GM19452 (cell line): ENCODE results near the gene FAM3D.
"Not testable (repeated sequence)": the region's sequence is repeated elsewhere in the genome, so short reads cannot be mapped to it uniquely, and the experiment has no call there.

Experiments
- ATAC-seq: cut with Tn5 transposase; IDR thresholded peaks from one replicate; pipeline ENCODE4 v1.9.1; 2021; ENCODE audit not compliant: unreplicated experiment

Gene FAM3D

DNA sequence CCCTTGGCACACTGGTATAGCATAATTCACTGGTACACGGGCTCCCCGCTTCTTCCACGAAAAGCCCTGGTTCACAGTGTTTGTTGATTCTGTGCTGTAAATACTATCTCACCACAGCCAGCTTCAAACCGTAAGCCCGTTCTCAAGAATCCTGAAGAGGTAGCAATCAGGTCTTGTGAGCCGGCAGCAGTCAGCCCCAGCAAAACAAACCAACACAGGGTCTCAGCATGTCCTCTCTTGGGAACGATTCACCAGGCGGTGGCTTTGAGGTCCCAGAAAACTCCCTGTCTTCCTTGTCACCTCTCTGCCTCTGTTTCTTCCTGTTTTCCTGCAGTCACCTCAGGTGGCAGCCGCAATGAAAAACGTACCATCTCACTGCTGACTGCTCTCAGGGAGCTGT lies 19.1 kb upstream of the FAM3D start:
- ATAC-seq, result no peak

DNA sequence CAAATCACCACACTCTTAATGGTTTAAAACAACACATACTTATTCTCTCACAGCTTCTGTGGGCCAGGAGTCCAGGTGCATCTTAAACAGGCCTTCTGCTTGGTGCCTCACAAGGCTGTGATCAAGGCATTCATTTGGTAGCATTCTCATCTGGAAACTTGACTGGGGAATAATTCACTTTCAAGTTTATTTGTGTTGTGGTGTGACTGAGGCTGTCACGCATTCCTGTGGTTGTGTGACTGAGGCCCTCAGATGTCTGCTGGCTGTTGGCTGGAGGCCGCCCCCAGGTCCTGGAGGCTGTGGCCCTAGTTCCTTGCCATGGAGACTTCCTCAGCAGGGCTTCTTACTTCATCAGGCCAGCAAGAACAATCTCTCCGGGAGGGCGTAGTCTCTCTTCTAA lies 16.9 kb upstream of the FAM3D start:
- ATAC-seq, result no peak

DNA sequence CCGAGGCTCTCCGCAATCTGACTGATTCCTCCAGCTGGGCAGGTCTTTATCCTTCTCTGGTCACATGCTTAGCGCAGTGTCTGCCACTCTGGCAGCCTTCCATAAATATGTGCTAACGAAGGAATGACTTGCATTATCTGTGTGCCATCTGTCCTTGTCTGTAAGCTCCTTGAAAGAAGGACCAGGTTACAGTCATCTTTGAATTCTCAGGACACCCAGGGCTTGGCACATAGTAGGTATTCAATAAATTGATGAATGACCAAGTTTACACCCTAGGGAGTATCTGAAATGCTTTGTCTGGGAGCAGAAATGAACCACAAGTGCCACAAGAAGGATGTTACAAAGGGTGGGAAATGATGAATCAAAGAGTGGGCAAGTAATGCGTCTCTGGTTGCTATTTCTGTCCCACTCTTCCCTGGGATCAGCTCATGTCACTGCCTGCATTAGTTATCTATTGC lies 16.5 kb upstream of the FAM3D start:
- ATAC-seq, result no peak

DNA sequence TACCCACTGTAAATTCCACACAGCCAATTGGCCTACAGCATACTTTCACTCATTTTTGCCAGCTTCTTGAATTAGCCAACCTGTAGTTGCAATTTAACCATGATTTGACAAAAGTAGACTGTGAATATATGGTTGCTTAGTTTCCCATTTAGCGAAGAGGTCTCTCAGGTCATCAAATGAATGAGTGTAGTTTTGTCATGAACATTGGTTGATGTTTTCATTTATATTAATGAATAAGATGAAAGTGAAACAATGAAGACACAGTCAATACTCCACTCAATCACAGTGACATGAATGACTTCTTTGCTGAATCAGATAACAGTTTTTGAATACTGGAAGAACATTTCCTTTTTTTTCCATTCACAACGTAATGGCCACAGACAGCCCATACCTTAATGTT lies 15.3 kb upstream of the FAM3D start:
- ATAC-seq, result no peak

DNA sequence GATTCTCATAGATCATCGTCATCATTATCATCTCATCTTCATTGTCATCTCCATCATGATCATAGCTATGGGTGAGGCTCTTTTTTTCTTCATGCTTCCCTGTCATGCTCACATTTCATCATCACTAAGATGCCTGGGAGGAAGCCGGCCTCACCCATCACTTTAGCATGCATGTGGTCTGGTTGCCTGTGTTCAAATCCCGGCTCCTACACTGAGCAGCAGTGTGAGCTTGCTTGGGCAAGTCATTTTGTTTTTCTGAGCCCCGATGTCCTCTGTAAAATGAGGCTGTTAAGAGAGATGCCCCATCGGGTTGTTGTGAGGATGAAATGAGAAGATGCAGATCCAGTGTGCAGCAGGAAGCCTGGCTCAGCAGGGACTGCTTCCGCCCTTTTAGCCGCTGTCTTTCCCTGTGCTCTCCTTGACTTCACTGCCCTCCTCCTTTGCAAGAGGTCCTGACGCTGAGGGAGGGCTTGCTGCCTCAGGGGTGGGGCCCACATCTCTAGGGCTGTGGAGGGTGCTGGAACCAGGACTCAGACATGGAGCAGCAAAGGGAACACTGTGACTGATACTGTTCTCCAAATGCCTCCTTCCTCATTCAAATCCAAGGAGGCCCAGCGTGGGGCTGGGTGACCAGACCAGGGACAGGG lies 14.4 kb upstream of the FAM3D start:
- no peak for ATAC-seq

DNA sequence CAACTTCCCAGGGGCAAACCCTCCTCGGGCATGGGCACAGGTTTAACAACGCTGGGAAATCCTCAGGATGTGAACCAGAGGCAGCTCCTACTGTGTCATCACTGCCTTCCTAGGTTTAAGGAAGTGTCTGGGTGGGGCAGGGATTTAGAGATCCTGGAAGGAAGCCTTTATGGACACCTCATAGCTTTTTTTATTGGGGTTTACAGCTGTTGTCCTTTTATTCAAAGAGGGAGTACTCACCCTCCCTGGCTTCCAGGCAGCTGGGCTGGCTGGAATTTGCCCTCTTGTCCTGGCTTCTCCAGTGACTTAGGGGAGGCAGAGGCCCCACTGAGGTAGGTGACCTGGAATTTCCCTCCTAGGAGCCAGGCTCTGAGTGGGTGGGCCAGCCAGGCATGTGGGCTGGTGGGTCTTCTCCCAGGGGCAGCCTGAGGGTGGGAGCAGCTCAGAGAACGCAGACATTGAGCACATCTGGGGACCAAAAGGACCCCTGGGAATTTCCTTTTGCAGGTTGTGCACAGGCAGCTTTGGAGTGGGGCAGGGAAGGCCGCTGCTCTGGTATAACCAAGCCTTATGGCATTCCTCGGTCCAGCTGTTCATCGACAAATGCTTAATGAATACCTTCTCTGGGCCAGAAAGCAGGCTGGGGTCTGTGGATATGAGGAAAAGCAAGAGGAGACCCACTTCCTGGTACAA lies 13.5 kb upstream of the FAM3D start:
- no peak for ATAC-seq

DNA sequence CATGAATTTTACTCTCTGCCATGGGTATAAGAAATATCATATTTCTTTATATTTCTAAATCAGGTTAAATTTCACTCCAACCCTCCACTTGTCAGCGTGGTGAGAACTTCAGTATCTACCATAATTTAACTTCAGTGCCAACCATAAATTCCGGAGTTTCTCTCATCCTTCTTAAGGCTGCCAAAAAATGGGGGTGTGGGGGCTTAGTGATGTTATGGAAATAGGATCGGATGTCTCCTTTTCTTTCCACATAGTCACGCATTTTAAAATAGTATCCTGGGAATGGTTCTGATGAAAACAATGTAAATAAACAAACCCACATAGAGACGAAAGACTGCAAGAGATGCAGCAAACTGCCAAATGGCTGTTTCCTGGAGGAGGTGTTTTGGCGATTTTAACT lies 12.9 kb upstream of the FAM3D start:
- no peak for ATAC-seq

DNA sequence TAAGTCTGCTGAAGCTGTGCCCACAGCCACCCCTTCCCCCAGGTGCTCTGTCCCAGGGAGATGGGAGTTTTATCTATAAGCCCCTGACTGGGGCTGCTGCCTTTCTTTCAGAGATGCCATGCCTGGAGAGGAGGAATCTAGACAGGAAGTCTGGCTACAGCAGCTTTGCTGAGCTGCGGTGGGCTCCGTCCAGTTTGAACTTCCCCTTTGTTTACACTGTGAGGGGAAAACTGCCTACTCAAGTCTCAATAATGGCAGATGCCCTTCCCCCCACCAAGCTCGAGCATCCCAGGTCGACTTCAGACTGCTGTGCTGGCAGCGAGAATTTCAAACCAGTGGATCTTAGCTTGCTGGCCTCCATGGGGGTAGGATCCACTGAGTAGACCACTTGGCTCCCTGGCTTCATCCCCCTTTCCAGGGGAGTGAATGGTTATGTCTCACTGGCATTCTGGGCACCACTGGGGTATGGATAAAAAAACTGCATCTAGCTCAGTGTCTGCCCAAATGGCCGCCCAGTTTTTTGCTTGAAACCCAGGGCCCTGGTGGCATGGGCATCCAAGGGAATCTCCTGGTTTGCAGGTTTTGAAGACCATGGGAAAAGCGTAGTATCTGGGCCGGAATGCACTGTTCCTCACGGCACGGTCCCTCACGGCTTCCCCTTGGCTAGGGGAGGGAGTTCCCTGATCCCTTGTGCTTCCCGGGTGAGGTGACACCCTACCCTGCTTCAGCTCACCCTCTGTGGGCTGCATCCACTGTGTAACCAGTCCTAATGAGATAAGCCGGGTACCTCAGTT lies 11.8 kb upstream of the FAM3D start:
- not testable (repeated sequence) for ATAC-seq

DNA sequence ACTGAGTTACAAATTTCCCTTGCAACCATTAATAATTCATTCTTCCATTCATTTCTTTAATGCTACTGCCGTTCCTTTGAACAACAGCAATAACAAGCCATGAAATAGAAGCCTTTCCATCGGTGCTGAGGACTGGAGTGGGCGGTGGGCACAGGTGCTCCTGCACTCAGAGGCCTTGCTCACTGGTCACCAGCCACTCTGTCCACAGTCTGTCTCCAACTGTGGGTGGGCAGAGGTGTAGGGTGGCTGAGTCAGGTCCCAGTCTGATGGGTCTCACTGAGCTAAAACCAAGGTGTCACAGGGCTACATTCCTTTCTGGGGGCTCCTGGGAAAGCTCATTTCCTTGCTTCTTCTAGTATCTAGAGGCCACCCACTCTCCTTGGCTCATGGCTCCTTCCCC lies 6.3 kb upstream of the FAM3D start:
- no peak for ATAC-seq

DNA sequence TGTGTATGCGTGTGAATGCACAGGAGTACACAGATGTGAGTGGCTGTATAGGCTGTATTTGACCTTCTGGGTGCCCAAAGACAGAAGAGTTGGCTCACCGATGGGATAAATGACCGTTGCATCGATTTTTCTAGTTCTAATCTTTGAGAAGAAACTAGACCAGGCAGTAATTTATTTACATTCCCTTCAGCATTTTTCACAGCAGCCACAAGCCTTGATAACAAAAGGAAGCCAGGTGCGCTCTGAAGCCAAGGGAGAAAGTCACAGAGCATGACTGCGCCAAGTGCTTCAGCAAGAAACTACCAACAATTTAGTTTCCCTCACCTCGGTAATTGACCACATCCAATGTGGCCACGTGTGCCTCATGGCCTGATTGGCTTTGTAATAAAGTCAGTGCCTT lies 5.9 kb upstream of the FAM3D start:
- no peak for ATAC-seq

DNA sequence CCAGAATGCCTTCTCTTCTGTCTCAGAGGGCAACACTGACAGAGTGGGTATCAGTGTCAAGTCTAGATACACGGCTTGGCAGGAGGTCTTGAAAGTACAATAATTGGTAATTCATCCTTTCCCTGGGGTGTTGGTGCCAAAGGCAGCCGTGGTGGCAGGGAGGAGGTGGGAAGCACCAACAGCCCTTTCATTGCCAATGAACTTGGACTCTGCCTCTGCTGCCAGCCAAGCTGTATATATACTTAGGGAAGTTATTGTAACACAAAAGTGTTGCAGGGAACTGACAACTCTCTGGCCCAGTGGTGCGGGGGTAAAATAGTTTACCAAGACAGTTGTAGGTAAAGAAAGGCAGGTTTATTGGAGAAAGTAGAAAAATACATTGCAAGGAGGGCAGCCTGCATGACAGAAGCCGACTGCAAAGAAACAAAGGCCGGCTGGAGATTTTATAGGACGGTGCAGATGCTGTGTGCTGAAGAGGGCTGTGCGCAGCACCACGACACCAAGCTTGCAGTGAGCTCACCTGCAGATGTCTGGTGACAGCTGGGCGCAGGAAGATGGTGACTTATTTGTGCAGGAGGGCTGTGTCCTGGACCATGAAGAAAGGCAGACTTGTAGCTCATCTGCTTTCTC lies 4.0 kb upstream of the FAM3D start:
- ATAC-seq, result no peak

DNA sequence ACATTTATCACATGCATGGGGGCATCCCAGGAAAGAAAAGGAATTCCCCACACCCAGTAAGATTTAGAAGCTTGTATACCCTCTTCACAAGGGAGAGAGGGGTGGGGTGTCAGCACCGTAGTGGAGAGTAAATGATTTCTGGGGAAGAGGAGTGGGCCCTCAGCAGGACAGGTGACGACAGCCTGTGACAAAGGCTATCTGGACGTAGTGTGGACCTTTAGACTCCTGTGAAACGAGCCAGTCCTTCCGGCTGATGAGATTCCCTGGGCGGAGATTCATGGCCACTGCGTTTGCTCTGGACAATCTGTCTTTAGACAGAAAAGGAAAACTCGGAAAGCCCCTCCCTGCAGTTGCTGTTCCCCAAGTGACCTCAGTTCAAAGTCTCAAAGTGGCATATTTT lies 1.7 kb upstream of the FAM3D start:
- ATAC-seq, result no peak

DNA sequence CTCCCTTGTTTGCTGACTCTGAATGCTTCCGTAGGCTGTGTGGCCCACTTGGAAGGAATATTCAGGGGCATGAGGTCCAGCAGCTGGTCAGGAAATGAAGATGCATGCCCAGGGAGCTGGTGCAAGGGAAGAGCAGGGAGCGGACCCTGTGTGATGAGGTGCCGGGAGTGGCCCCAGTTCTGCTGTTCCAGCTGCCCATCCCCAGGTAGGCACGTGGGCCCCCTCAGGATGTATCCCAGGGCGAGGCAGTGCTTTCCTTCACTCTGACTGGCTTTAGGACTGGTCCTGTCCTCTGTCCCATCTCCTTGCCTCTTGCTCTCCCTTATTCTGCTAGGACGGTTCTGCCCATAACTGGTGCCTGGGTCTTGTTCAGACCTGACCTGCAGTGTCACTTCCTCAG lies 1.1 kb upstream of the FAM3D start:
- no peak for ATAC-seq

DNA sequence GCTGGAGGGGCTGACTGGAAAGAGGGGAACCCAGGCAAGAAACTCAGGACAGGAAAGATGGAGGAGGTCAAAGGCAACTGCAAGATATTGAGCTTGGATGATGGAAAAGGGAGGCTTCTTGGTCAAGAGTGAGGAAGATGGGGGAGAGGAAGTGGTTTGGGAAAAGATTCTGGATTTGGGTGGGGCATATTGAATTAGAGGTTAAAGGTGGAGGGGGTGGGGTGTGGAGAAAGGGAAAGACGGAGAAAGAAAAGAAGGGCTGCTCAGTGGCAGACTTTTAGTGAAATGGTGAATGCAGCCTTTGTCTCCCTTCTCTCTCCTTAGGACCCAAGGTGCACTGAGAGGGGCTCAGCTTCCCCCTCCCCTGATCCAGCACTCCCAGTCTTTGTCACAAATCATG lies 655 bp upstream of the FAM3D start:
- no peak for ATAC-seq

DNA sequence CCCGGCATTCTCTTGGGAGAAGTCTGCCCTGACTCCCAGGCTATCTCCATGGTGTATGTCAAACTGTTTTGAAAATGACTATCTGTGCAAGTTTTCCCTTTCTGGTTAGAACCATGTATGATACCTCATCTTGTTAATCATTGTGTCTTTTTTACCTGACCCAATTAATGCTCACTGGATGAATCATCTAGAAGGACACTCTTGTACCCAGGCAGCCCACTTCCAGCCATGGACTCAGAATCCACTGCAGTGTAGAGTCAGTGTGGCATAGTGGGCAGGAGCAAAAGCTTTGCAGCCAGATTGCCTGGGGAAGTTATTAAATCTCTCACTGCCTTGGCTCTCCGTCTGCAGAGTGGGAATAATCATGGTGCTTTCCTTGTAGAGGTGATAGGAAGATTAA lies 1.2 kb downstream of the FAM3D start:
- no peak for ATAC-seq

DNA sequence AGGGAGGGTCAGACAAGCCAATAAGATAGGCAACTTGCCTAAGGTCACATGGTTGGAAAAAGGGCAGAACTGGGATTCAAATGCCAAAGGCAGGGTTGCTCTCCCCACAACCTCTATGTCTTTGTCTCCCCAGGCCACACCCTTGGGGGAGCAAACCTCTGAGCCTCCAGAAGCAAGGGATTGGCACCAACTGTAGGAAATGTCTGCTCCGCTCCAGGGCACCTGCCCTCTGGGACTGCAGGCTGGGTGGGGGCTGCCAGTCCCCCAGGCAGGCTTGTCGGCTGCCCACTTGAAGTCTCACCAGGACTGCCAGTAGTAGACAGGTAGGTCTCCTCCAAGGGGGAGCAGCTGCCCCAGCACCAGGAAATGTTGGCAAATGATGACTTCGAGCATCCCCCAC lies 2.0 kb downstream of the FAM3D start:
- ATAC-seq, result no peak

DNA sequence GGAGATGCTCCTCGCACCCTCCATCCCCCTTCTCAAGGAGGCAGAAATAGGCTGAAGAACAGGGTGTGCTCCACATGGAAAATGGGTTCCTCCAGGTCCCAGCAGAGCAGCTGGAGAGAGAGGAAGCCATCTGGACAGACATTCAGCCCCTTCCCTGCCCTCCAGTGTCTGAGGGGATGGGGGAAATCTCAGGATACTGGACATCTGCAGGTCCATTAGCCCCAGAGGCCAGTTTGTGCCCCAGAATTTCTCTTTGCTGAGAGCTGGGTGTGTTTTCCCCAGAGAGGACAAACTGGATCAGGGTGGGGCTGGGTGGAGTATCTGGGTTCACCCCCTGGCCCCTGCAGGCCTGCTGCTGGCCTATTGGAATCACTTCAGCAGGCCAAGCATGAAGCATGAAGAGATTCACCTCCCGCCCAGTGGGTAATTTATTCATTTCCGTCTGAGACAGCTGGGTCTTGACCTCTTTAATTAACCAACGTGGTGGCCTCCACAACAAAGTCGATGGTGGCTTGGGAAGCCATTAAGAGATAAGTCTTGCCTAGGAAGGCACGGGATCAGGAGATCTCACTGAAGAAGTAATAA lies 4.6 kb downstream of the FAM3D start:
- no peak for ATAC-seq

DNA sequence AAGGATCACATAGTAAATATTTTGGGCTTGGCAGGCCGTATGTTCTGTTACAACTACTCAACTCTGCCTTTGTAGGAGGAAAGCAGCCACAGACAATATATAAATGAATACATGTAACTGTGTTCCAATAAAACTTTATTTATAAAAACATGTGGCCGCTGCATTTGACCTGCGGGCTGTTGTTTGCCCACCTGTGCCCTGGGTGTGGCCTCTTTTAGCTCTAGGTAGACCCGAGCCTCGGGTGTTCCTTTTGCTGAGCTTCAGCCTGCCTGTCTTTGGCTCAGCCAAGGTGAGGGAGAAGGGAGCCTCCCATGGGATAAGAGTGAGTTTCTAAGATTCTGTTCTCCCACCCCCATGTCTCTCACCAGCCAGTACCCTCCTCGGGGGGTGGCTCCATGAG lies 5.6 kb downstream of the FAM3D start:
- ATAC-seq, result no peak

DNA sequence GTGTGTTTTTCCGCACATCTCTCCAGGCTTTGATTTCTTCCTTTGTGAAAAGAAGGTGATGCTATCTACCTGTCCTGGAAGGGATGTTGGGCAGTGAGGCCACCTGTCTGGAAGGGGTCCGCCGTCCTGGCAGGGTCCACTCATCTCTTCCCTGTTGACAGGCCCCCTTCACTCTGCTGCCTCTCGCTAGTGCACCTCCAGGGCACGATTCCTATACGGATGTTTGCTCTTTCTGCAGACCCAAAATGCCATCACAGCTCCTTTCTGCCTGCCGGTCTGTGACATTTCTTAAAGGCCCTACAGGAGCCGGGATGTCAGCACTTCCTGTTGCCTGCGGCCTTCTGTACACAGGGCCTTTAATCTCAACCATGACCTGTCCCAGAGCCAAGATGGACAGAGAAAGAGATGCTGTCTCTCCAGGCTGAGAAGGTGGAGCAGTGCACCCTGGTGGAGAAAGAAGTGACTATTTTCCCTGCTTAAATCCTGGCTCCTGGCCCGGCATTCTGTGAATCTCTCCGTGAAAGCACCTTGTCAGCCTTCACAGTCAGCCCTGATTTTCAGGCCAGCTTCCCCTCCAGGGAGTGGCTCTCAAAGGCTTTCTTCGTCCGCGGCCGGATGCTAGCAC lies 7.4 kb downstream of the FAM3D start:
- no peak for ATAC-seq

DNA sequence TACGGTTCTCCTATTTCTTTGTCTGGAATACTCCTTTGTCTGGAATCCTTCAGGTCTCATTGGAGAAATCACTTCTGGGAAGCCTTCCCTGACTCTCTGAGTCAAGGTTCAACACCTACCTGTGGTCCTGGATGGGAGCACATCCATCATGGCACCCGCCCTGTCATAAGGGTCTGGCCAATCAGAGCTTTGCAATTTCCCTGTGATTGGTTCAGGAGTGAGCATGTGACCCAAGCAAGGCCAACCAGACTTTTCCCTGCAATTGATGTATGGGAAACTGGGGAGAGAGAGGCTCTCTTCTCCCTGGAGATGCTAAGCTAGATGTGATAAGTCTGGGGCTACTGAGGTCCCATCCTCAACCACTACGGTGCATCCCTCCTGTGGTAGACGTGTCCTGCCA lies 8.1 kb downstream of the FAM3D start:
- ATAC-seq, result no peak

DNA sequence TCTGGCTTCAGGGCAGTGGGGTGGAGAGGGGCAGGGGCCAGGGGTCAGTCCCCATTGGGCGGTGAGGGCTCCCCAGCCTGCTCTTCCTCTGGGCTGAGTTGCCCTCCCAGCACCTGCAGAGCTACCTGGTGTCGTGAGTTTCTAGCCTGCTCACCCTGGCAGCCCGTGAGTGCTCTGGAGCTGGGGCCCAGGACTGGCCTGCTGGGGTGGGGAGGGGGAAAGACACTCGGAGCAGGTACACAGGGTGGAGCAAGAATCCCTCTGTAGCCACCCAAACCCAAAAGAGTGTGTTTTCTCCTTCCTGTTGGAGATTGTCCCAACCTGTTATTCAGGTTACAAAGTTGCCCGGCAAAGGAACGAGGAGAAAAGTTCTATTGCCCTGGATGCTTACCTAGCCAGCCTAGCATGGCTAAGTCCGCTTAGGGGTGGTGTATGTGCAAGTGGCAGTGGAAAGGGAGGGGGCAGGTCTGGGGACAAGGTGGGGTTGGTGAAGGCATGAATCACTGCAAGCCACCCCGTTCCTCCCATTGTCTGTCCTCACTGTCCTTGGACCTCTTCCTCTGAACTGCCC lies 8.9 kb downstream of the FAM3D start:
- ATAC-seq, result no peak
